ENCODE results near the gene SIRT3.
"Not testable (repeated sequence)": the region's sequence is repeated elsewhere in the genome, so short reads cannot be mapped to it uniquely, and the experiment has no call there.

Gene SIRT3

GRCh38 chr11:256952-257737 is 21.0 kb upstream of the SIRT3 start:
- no peak for DNase-seq
- no peaks in the 10 kb centered on the region for H3K27me3 Mint-ChIP-seq
- no peaks in the 10 kb centered on the region for H3K9me3 Mint-ChIP-seq
- H3K4me3 Mint-ChIP-seq = no peak overlapping the region
- H3K27ac Mint-ChIP-seq = peak overlapping the region; percentile 27
- peaks cover under 1% of the 10 kb centered on the region for H3K4me1 Mint-ChIP-seq (ENCODE audit: low read depth)
- peaks cover 19% of the 10 kb centered on the region for H3K36me3 Mint-ChIP-seq (ENCODE audit: low read depth)

- H3K4me3 Mint-ChIP-seq = no peak overlapping the region
- no peaks in the 10 kb centered on the region for H3K9me3 Mint-ChIP-seq
- no peaks in the 10 kb centered on the region for H3K27me3 Mint-ChIP-seq
- no peak for DNase-seq
- H3K4me1 Mint-ChIP-seq (ENCODE audit: low read depth) = peaks cover 3% of the 10 kb centered on the region
- peaks cover 32% of the 10 kb centered on the region for H3K36me3 Mint-ChIP-seq (ENCODE audit: low read depth)
- no peak overlapping the region for H3K27ac Mint-ChIP-seq
Measured at GRCh38 chr11:255816-256215, 19.7 kb upstream of the SIRT3 start.

- Mint-ChIP-seq H3K4me1 (ENCODE audit: low read depth) (peaks cover 8% of the 10 kb centered on the region), H3K9me3 (no peaks in the 10 kb centered on the region), H3K4me3 (no peak overlapping the region), H3K36me3 (ENCODE audit: low read depth) (peaks cover 38% of the 10 kb centered on the region), H3K27me3 (no peaks in the 10 kb centered on the region), H3K27ac (no peak overlapping the region)
- no peak for DNase-seq
Measured at GRCh38 chr11:255176-255575, 19.0 kb upstream of the SIRT3 start.

GRCh38 chr11:253886-254270 is 17.7 kb upstream of the SIRT3 start:
- DNase-seq = no peak
- H3K27me3 Mint-ChIP-seq = no peaks in the 10 kb centered on the region
- peaks cover 16% of the 10 kb centered on the region for H3K4me1 Mint-ChIP-seq (ENCODE audit: low read depth)
- H3K4me3 Mint-ChIP-seq = no peak overlapping the region
- peak overlapping the region; percentile 22 for H3K27ac Mint-ChIP-seq
- H3K9me3 Mint-ChIP-seq = no peaks in the 10 kb centered on the region
- peaks cover 49% of the 10 kb centered on the region for H3K36me3 Mint-ChIP-seq (ENCODE audit: low read depth)

- peaks cover 20% of the 10 kb centered on the region for H3K4me1 Mint-ChIP-seq (ENCODE audit: low read depth)
- peaks cover 54% of the 10 kb centered on the region for H3K36me3 Mint-ChIP-seq (ENCODE audit: low read depth)
- H3K9me3 Mint-ChIP-seq = no peaks in the 10 kb centered on the region
- no peak for DNase-seq
- H3K27me3 Mint-ChIP-seq = no peaks in the 10 kb centered on the region
- H3K4me3 Mint-ChIP-seq = no peak overlapping the region
- H3K27ac Mint-ChIP-seq = no peak overlapping the region
Measured at GRCh38 chr11:253160-253885, 17.2 kb upstream of the SIRT3 start.

- no peaks in the 10 kb centered on the region for H3K9me3 Mint-ChIP-seq
- H3K36me3 Mint-ChIP-seq (ENCODE audit: low read depth) = peaks cover 61% of the 10 kb centered on the region
- H3K27me3 Mint-ChIP-seq = no peaks in the 10 kb centered on the region
- no peak for DNase-seq
- H3K27ac Mint-ChIP-seq = no peak overlapping the region
- peaks cover 26% of the 10 kb centered on the region for H3K4me1 Mint-ChIP-seq (ENCODE audit: low read depth)
- no peak overlapping the region for H3K4me3 Mint-ChIP-seq
Measured at GRCh38 chr11:252666-253065, 16.5 kb upstream of the SIRT3 start.

GRCh38 chr11:251550-251949 is 15.4 kb upstream of the SIRT3 start:
- H3K36me3 Mint-ChIP-seq (ENCODE audit: low read depth) = peaks cover 72% of the 10 kb centered on the region
- H3K27me3 Mint-ChIP-seq = no peaks in the 10 kb centered on the region
- peak overlapping the region; percentile 10 for H3K27ac Mint-ChIP-seq
- no peak overlapping the region for H3K4me3 Mint-ChIP-seq
- DNase-seq = no peak
- peaks cover 26% of the 10 kb centered on the region for H3K4me1 Mint-ChIP-seq (ENCODE audit: low read depth)
- no peaks in the 10 kb centered on the region for H3K9me3 Mint-ChIP-seq

- Mint-ChIP-seq H3K9me3 (no peaks in the 10 kb centered on the region), H3K27me3 (no peaks in the 10 kb centered on the region), H3K27ac (peak overlapping the region; percentile 84), H3K36me3 (ENCODE audit: low read depth) (peaks cover 79% of the 10 kb centered on the region), H3K4me1 (ENCODE audit: low read depth) (peaks cover 26% of the 10 kb centered on the region), H3K4me3 (no peak overlapping the region)
- DNase-seq = peak; percentile 83
Measured at GRCh38 chr11:250740-251299, 14.7 kb upstream of the SIRT3 start.

- Mint-ChIP-seq H3K36me3 (ENCODE audit: low read depth) (peaks cover 85% of the 10 kb centered on the region), H3K9me3 (no peaks in the 10 kb centered on the region), H3K27ac (peak overlapping the region; percentile 84), H3K4me3 (no peak overlapping the region), H3K4me1 (ENCODE audit: low read depth) (peaks cover 27% of the 10 kb centered on the region), H3K27me3 (no peaks in the 10 kb centered on the region)
- DNase-seq = no peak
Measured at GRCh38 chr11:250274-250673, 14.1 kb upstream of the SIRT3 start.

GRCh38 chr11:249062-249461 is 12.9 kb upstream of the SIRT3 start:
- Mint-ChIP-seq H3K36me3 (ENCODE audit: low read depth) (peaks cover 97% of the 10 kb centered on the region), H3K27ac (peak overlapping the region; percentile 45), H3K4me3 (no peak overlapping the region), H3K9me3 (no peaks in the 10 kb centered on the region), H3K27me3 (no peaks in the 10 kb centered on the region), H3K4me1 (ENCODE audit: low read depth) (peaks cover 31% of the 10 kb centered on the region)
- no peak for DNase-seq

- peaks cover 51% of the 10 kb centered on the region for H3K4me1 Mint-ChIP-seq (ENCODE audit: low read depth)
- no peak overlapping the region for H3K27ac Mint-ChIP-seq
- H3K4me3 Mint-ChIP-seq = no peak overlapping the region
- H3K9me3 Mint-ChIP-seq = no peaks in the 10 kb centered on the region
- no peaks in the 10 kb centered on the region for H3K27me3 Mint-ChIP-seq
- peaks cover 97% of the 10 kb centered on the region for H3K36me3 Mint-ChIP-seq (ENCODE audit: low read depth)
- no peak for DNase-seq
Measured at GRCh38 chr11:244376-244775, 8.2 kb upstream of the SIRT3 start.

- no peaks in the 10 kb centered on the region for H3K27me3 Mint-ChIP-seq
- no peak for DNase-seq
- H3K9me3 Mint-ChIP-seq = no peaks in the 10 kb centered on the region
- H3K4me1 Mint-ChIP-seq (ENCODE audit: low read depth) = peaks cover 53% of the 10 kb centered on the region
- H3K36me3 Mint-ChIP-seq (ENCODE audit: low read depth) = peaks cover 97% of the 10 kb centered on the region
- H3K4me3 Mint-ChIP-seq = no peak overlapping the region
- H3K27ac Mint-ChIP-seq = peak overlapping the region; percentile 16
Measured at GRCh38 chr11:241634-242033, 5.5 kb upstream of the SIRT3 start.

- no peak for DNase-seq
- Mint-ChIP-seq H3K4me1 (ENCODE audit: low read depth) (peaks cover 59% of the 10 kb centered on the region), H3K9me3 (no peaks in the 10 kb centered on the region), H3K36me3 (ENCODE audit: low read depth) (peaks cover 83% of the 10 kb centered on the region), H3K27ac (peak overlapping the region; percentile 100), H3K27me3 (no peaks in the 10 kb centered on the region), H3K4me3 (no peak overlapping the region)
Measured at GRCh38 chr11:240315-240714, 4.2 kb upstream of the SIRT3 start.

GRCh38 chr11:238346-238745 is 2.2 kb upstream of the SIRT3 start:
- DNase-seq, H3K27me3 Mint-ChIP-seq, H3K9me3 Mint-ChIP-seq: not testable (repeated sequence)
- peaks cover 64% of the 10 kb centered on the region for H3K36me3 Mint-ChIP-seq (ENCODE audit: low read depth)
- peak overlapping the region; percentile 100 for H3K27ac Mint-ChIP-seq
- peak overlapping the region; percentile 99 for H3K4me3 Mint-ChIP-seq
- peaks cover 54% of the 10 kb centered on the region for H3K4me1 Mint-ChIP-seq (ENCODE audit: low read depth)

Data from activated T-cell treated with anti-CD3 and anti-CD28 coated beads, Interleukin-2, amount 50 U/mL, for 24 hours (primary cell).